HCT116 (cell line): ENCODE results near the gene ALOXE3. TPM values are rescaled to one million over a fixed set of nuclear protein-coding genes. Genes with fewer than 3 reads are reported as not detected.

Experiments
- CBX3 ChIP-seq: IDR thresholded peaks from 2 replicates; pipeline ENCODE4 v1.6.1; 2012; ENCODE audit warnings: low read depth
- EZH2 ChIP-seq: fragments of 200-600 bp; sonication (generic); IDR thresholded peaks from 2 replicates; pipeline ENCODE4 v1.6.1; 2017; ENCODE audit warnings: antibody characterized with exemption, mixed run types
- JUND ChIP-seq: IDR thresholded peaks from 2 replicates; pipeline ENCODE4 v1.6.1; 2012
- TCF7L2 ChIP-seq: IDR thresholded peaks from 2 replicates; pipeline ENCODE4 v1.7.0; 2011; ENCODE audit warnings: borderline replicate concordance, inconsistent platforms; ENCODE audit not compliant: insufficient read depth, insufficient read length; ENCODE audit errors: extremely low read depth
- YY1 ChIP-seq: IDR thresholded peaks from 2 replicates; pipeline ENCODE4 v1.6.1; 2011; ENCODE audit warnings: low read length, low read depth, moderate library complexity, mild to moderate bottlenecking; ENCODE audit not compliant: insufficient replicate concordance; ENCODE audit errors: extremely low read depth
- ZFX ChIP-seq: fragments of 450-650 bp; IDR thresholded peaks from 2 replicates; pipeline ENCODE4 v1.6.1; 2017
- ZNF274 ChIP-seq: fragments of 200-500 bp; sonication (Bioruptor generic); IDR thresholded peaks from 2 replicates; pipeline ENCODE4 v1.6.1; 2014; ENCODE audit warnings: mild to moderate bottlenecking, low read depth, low read length, inconsistent platforms
- total RNA-seq: library from RNA; stranded (reverse); gene quantifications from one replicate; pipeline ENCODE4 v1.2.1, GENCODE V29; 2021; ENCODE audit not compliant: unreplicated experiment
- TF ChIP-seq, protein P1 (sequence below): IDR thresholded peaks from 2 replicates; pipeline ENCODE4 v1.6.1; 2012; ENCODE audit warnings: low read depth
- TF ChIP-seq, protein P2 (sequence below): IDR thresholded peaks from 2 replicates; pipeline ENCODE4 v1.6.1; 2011; ENCODE audit warnings: mild to moderate bottlenecking, low read length, moderate library complexity; ENCODE audit not compliant: insufficient replicate concordance; ENCODE audit errors: extremely low read depth

The ALOXE3 gene
- total RNA-seq, 1 experiment from 2014 or later, result 3.5 TPM

DNA sequence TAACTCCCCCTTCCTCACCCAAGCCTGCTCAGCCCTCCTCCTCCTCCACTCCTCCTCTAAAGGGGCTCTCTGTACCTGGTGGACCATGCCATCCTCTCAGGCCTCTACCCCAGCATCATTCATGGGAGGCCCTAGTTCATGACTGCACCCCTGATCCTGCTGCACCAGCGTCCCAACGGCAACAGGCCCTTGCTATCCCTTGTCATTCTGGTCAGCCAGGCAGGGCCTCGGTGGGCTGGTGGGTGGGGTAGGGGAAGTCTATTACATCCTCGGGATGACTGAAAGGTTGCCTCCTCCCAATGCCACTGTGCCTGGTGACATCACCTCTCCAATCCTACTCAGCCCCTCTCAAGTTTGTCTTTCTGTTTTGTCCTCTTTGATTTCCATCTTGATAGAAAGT, 50.5 kb downstream of the ALOXE3 start (continued):
- TF ChIP-seq, protein P1, sequence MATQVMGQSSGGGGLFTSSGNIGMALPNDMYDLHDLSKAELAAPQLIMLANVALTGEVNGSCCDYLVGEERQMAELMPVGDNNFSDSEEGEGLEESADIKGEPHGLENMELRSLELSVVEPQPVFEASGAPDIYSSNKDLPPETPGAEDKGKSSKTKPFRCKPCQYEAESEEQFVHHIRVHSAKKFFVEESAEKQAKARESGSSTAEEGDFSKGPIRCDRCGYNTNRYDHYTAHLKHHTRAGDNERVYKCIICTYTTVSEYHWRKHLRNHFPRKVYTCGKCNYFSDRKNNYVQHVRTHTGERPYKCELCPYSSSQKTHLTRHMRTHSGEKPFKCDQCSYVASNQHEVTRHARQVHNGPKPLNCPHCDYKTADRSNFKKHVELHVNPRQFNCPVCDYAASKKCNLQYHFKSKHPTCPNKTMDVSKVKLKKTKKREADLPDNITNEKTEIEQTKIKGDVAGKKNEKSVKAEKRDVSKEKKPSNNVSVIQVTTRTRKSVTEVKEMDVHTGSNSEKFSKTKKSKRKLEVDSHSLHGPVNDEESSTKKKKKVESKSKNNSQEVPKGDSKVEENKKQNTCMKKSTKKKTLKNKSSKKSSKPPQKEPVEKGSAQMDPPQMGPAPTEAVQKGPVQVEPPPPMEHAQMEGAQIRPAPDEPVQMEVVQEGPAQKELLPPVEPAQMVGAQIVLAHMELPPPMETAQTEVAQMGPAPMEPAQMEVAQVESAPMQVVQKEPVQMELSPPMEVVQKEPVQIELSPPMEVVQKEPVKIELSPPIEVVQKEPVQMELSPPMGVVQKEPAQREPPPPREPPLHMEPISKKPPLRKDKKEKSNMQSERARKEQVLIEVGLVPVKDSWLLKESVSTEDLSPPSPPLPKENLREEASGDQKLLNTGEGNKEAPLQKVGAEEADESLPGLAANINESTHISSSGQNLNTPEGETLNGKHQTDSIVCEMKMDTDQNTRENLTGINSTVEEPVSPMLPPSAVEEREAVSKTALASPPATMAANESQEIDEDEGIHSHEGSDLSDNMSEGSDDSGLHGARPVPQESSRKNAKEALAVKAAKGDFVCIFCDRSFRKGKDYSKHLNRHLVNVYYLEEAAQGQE, result no peak
- no peak for TF ChIP-seq ZFX
- no peak for TF ChIP-seq ZNF274
- no peak for TF ChIP-seq CBX3
- no peak for TF ChIP-seq EZH2
- no peak for TF ChIP-seq JUND
- TF ChIP-seq, protein P2, sequence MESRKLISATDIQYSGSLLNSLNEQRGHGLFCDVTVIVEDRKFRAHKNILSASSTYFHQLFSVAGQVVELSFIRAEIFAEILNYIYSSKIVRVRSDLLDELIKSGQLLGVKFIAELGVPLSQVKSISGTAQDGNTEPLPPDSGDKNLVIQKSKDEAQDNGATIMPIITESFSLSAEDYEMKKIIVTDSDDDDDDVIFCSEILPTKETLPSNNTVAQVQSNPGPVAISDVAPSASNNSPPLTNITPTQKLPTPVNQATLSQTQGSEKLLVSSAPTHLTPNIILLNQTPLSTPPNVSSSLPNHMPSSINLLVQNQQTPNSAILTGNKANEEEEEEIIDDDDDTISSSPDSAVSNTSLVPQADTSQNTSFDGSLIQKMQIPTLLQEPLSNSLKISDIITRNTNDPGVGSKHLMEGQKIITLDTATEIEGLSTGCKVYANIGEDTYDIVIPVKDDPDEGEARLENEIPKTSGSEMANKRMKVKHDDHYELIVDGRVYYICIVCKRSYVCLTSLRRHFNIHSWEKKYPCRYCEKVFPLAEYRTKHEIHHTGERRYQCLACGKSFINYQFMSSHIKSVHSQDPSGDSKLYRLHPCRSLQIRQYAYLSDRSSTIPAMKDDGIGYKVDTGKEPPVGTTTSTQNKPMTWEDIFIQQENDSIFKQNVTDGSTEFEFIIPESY, result no peak
- no peak for TF ChIP-seq TCF7L2
- TF ChIP-seq YY1, result no peak
